ENCODE data around the gene IQGAP1. TPM values are rescaled to one million over a fixed set of nuclear protein-coding genes. Genes with fewer than 3 reads are reported as not detected.

The IQGAP1 gene
- total and polyA plus RNA-seq, 2 of the 13 experiments (the other 11 are each of a cell fraction or from before 2014, with no cell fraction given) = 29.5 to 37.9 TPM

DNA sequence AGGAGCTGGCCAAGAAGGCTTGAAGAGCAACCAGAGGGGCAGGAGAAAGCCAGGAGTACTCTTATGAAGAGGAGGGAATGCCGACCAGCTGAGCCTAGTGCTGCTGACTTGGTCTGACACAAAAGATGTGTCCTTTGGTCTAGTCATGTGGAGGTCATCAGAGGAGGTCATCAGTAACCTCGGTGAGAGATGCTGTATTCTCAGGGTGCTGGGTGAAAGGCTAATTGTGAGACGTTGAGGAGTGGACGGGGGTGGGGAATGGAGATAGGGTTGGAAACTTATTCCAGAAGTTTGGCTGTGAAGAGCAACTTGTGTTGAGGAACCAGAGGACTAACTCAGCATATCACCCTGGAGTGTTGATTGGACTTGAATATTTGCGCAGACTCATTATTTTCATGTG, 147.2 kb downstream of the IQGAP1 start:
- no peak for FAIRE-seq
- DNase-seq (ENCODE audit: low spot score) = no peak
- Histone ChIP-seq H3K9me3 (ENCODE audit: low read length) (no peaks in the 10 kb centered on the region), H3K4me1 (ENCODE audit: insufficient read depth, low read length) (peaks cover 61% of the 10 kb centered on the region), H3K9ac (ENCODE audit: insufficient read depth, low read depth, low read length) (no peak overlapping the region), H3K4me2 (ENCODE audit: low read depth, low read length) (no peak overlapping the region), H4K20me1 (ENCODE audit: insufficient read depth, low read length) (no peaks in the 10 kb centered on the region), H3K79me2 (ENCODE audit: insufficient read depth, low read length) (peaks cover 20% of the 10 kb centered on the region), H3K27ac (ENCODE audit: extremely low read length, insufficient read depth, low read length) (no peak overlapping the region), H2AFZ (ENCODE audit: low read length) (no peak overlapping the region), H3K4me3 (replicated peaks in 1 of 3; ENCODE audit: insufficient read depth in 1 of 3, low read depth in 2 of 3, low read length in 3 of 3) (no peak overlapping the region), H3K36me3 (replicated peaks in 1 of 2; ENCODE audit: control insufficient read depth in 1 of 2, insufficient read depth in 2 of 2, low read length in 2 of 2) (no peaks in the 10 kb centered on the region), H3K27me3 (ENCODE audit: control insufficient read depth in 1 of 2, insufficient read depth in 2 of 2, low read length in 2 of 2) (peaks cover 0 to 3% of the 10 kb centered on the region in 2 experiments; a peak in 1 of 5 replicates)
- ATAC-seq = peak; percentile 25; the same call in 2 of the 3 replicates
- intact Hi-C loops (cut with micrococcal nuclease; ENCODE audit: unreplicated experiment) (no loop called here), in situ Hi-C loops (cut with HindIII; ENCODE audit: extremely low pct_ligation_motif_present, low pct_unique_long_range_greater_than_20kb) (no loop called here)
- BruUV-seq (replicated peaks) = no TSS peak
- no peak for TF ChIP-seq SUZ12 (IDR thresholded peaks at IDR 0.05; ENCODE audit: low read depth, low read length)
- TF ChIP-seq TFAP4 (IDR thresholded peaks at IDR 0.05; ENCODE audit: borderline replicate concordance, low read depth) = peak; percentile 20; the same call in 1 of the 2 replicates
- TF ChIP-seq ZNF263 (CRISPR knock-in tag; IDR thresholded peaks at IDR 0.05) = no peak
- no peak for TF ChIP-seq ZNF33A (CRISPR knock-in tag; IDR thresholded peaks at IDR 0.05; ENCODE audit: borderline replicate concordance)
- no peak for TF ChIP-seq KLF16 (CRISPR knock-in tag; IDR thresholded peaks at IDR 0.05)
- TF ChIP-seq LCORL (IDR thresholded peaks at IDR 0.05) = no peak
- TF ChIP-seq LCORL (CRISPR knock-in tag; IDR thresholded peaks at IDR 0.05) = 0 out of 2 replicates have a peak, but pooled peaks have one; percentile 10
- TF ChIP-seq HDAC1 (CRISPR knock-in tag; IDR thresholded peaks at IDR 0.05) = 0 out of 2 replicates have a peak, but pooled peaks have one; percentile 15
- TF ChIP-seq ESRRA (CRISPR knock-in tag; IDR thresholded peaks at IDR 0.05; ENCODE audit: low read depth) = peak; percentile 25; the same call in 1 of the 2 replicates
- TF ChIP-seq SMAD3 (CRISPR knock-in tag; IDR thresholded peaks at IDR 0.05) = no peak
- peak; percentile 46; the same call in 1 of the 2 replicates for TF ChIP-seq NR2F6 (IDR thresholded peaks at IDR 0.05)
- peak; percentile 58; the same call in 1 of the 2 replicates for TF ChIP-seq NR2F6 (CRISPR knock-in tag; IDR thresholded peaks at IDR 0.05)
- TF ChIP-seq NR2F1 (CRISPR knock-in tag; IDR thresholded peaks at IDR 0.05) = peak in 1 of 2 experiments; percentile 57; a peak in 1 of 4 replicates
- TF ChIP-seq HNF4A (CRISPR knock-in tag; IDR thresholded peaks at IDR 0.05) = peak; percentile 39; the same call in 1 of the 2 replicates
- no peak for TF ChIP-seq ZSCAN9 (CRISPR knock-in tag; IDR thresholded peaks at IDR 0.05; ENCODE audit: borderline replicate concordance)
- no peak for TF ChIP-seq ZNF260 (CRISPR knock-in tag; IDR thresholded peaks at IDR 0.05; ENCODE audit: borderline replicate concordance, low read depth)
- CTCF ChIA-PET (ENCODE audit: low intra/inter-chr PET ratio, low total read pairs) = no interaction called here
- 42% methylated on average over 5 of the region's 5 CpGs for WGBS (ENCODE audit: low lambda C conversion rate)
- POLR2A ChIA-PET = no interaction called here

All from HepG2 (cell line).